Activated naive CD8-positive, alpha-beta T cell (primary cell): ENCODE results near the gene KNDC1.
"Not testable (repeated sequence)": the region's sequence is repeated elsewhere in the genome, so short reads cannot be mapped to it uniquely, and the experiment has no call there.

Source experiments
- H3K27ac Mint-ChIP-seq: one replicate; pipeline ENCODE4 v1.8.0; 2021; ENCODE audit warnings: mixed read lengths
- H3K27me3 Mint-ChIP-seq: one replicate; pipeline ENCODE4 v1.8.0; 2021; ENCODE audit warnings: mixed read lengths
- H3K36me3 Mint-ChIP-seq: one replicate; pipeline ENCODE4 v1.8.0; 2021; ENCODE audit warnings: mixed read lengths
- H3K4me1 Mint-ChIP-seq: one replicate; pipeline ENCODE4 v1.8.0; 2021; ENCODE audit warnings: low read depth, mixed read lengths
- H3K4me3 Mint-ChIP-seq: one replicate; pipeline ENCODE4 v1.8.0; 2021; ENCODE audit warnings: mild to moderate bottlenecking, mixed read lengths
- H3K9me3 Mint-ChIP-seq: one replicate; pipeline ENCODE4 v1.8.0; 2021; ENCODE audit warnings: low read depth, mixed read lengths

Gene KNDC1

GRCh38 chr10:133214468-133215410, 54.7 kb downstream of the KNDC1 start:
- no peaks in the 10 kb centered on the region for H3K9me3 Mint-ChIP-seq
- peaks cover 1% of the 10 kb centered on the region for H3K27me3 Mint-ChIP-seq
- H3K4me3 Mint-ChIP-seq = no peak overlapping the region
- H3K4me1 Mint-ChIP-seq = peaks cover 3% of the 10 kb centered on the region
- no peak overlapping the region for H3K27ac Mint-ChIP-seq
- no peaks in the 10 kb centered on the region for H3K36me3 Mint-ChIP-seq

GRCh38 chr10:133215586-133215985, 55.6 kb downstream of the KNDC1 start:
- no peaks in the 10 kb centered on the region for H3K36me3 Mint-ChIP-seq
- peaks cover 1% of the 10 kb centered on the region for H3K27me3 Mint-ChIP-seq
- no peaks in the 10 kb centered on the region for H3K9me3 Mint-ChIP-seq
- no peak overlapping the region for H3K27ac Mint-ChIP-seq
- H3K4me1 Mint-ChIP-seq = peaks cover under 1% of the 10 kb centered on the region
- no peak overlapping the region for H3K4me3 Mint-ChIP-seq

- Mint-ChIP-seq H3K9me3 (no peaks in the 10 kb centered on the region), H3K4me3 (no peak overlapping the region), H3K27ac (no peak overlapping the region), H3K27me3 (peaks cover 6% of the 10 kb centered on the region), H3K36me3 (no peaks in the 10 kb centered on the region), H3K4me1 (peaks cover 2% of the 10 kb centered on the region)
Observed at GRCh38 chr10:133216776-133217175, 56.8 kb downstream of the KNDC1 start.

GRCh38 chr10:133217800-133218589, 58.0 kb downstream of the KNDC1 start:
- Mint-ChIP-seq H3K36me3 (no peaks in the 10 kb centered on the region), H3K4me3 (no peak overlapping the region), H3K4me1 (peaks cover 2% of the 10 kb centered on the region), H3K9me3 (no peaks in the 10 kb centered on the region), H3K27ac (no peak overlapping the region), H3K27me3 (peaks cover 6% of the 10 kb centered on the region)

GRCh38 chr10:133218891-133219290, 58.9 kb downstream of the KNDC1 start:
- peaks cover 2% of the 10 kb centered on the region for H3K4me1 Mint-ChIP-seq
- no peaks in the 10 kb centered on the region for H3K9me3 Mint-ChIP-seq
- H3K36me3 Mint-ChIP-seq = no peaks in the 10 kb centered on the region
- no peak overlapping the region for H3K27ac Mint-ChIP-seq
- H3K4me3 Mint-ChIP-seq = no peak overlapping the region
- peaks cover 6% of the 10 kb centered on the region for H3K27me3 Mint-ChIP-seq

GRCh38 chr10:133219782-133220181, 59.8 kb downstream of the KNDC1 start:
- H3K4me3 Mint-ChIP-seq = no peak overlapping the region
- no peak overlapping the region for H3K27ac Mint-ChIP-seq
- peaks cover 2% of the 10 kb centered on the region for H3K4me1 Mint-ChIP-seq
- no peaks in the 10 kb centered on the region for H3K36me3 Mint-ChIP-seq
- no peaks in the 10 kb centered on the region for H3K9me3 Mint-ChIP-seq
- peaks cover 6% of the 10 kb centered on the region for H3K27me3 Mint-ChIP-seq

GRCh38 chr10:133221331-133221730, 61.3 kb downstream of the KNDC1 start:
- no peaks in the 10 kb centered on the region for H3K9me3 Mint-ChIP-seq
- peaks cover 7% of the 10 kb centered on the region for H3K4me1 Mint-ChIP-seq
- H3K36me3 Mint-ChIP-seq = no peaks in the 10 kb centered on the region
- peaks cover 9% of the 10 kb centered on the region for H3K27me3 Mint-ChIP-seq
- H3K4me3 Mint-ChIP-seq = no peak overlapping the region
- no peak overlapping the region for H3K27ac Mint-ChIP-seq

- not testable (repeated sequence) for H3K4me1 Mint-ChIP-seq, H3K27ac Mint-ChIP-seq, H3K4me3 Mint-ChIP-seq, H3K36me3 Mint-ChIP-seq, H3K27me3 Mint-ChIP-seq, H3K9me3 Mint-ChIP-seq
Observed at GRCh38 chr10:133221756-133222155, 61.7 kb downstream of the KNDC1 start.

- Mint-ChIP-seq H3K9me3 (no peaks in the 10 kb centered on the region), H3K27ac (no peak overlapping the region), H3K4me1 (peaks cover 9% of the 10 kb centered on the region), H3K27me3 (peaks cover 13% of the 10 kb centered on the region), H3K4me3 (no peak overlapping the region), H3K36me3 (no peaks in the 10 kb centered on the region)
Observed at GRCh38 chr10:133224076-133224475, 64.1 kb downstream of the KNDC1 start.

GRCh38 chr10:133224756-133225372, 64.8 kb downstream of the KNDC1 start:
- Mint-ChIP-seq H3K9me3 (no peaks in the 10 kb centered on the region), H3K4me3 (no peak overlapping the region), H3K27me3 (peaks cover 17% of the 10 kb centered on the region), H3K27ac (no peak overlapping the region), H3K36me3 (no peaks in the 10 kb centered on the region), H3K4me1 (peaks cover 13% of the 10 kb centered on the region)

- H3K9me3 Mint-ChIP-seq = no peaks in the 10 kb centered on the region
- no peaks in the 10 kb centered on the region for H3K36me3 Mint-ChIP-seq
- peaks cover 17% of the 10 kb centered on the region for H3K27me3 Mint-ChIP-seq
- peaks cover 13% of the 10 kb centered on the region for H3K4me1 Mint-ChIP-seq
- H3K4me3 Mint-ChIP-seq = no peak overlapping the region
- no peak overlapping the region for H3K27ac Mint-ChIP-seq
Observed at GRCh38 chr10:133225707-133226191, 65.7 kb downstream of the KNDC1 start.

- Mint-ChIP-seq H3K4me3 (no peak overlapping the region), H3K27me3 (peaks cover 15% of the 10 kb centered on the region), H3K9me3 (no peaks in the 10 kb centered on the region), H3K4me1 (peaks cover 11% of the 10 kb centered on the region), H3K36me3 (no peaks in the 10 kb centered on the region), H3K27ac (no peak overlapping the region)
Observed at GRCh38 chr10:133226251-133226808, 66.3 kb downstream of the KNDC1 start.

GRCh38 chr10:133227256-133227655, 67.2 kb downstream of the KNDC1 start:
- H3K36me3 Mint-ChIP-seq = no peaks in the 10 kb centered on the region
- no peak overlapping the region for H3K4me3 Mint-ChIP-seq
- H3K4me1 Mint-ChIP-seq = peaks cover 14% of the 10 kb centered on the region
- H3K27ac Mint-ChIP-seq = no peak overlapping the region
- peaks cover 14% of the 10 kb centered on the region for H3K27me3 Mint-ChIP-seq
- H3K9me3 Mint-ChIP-seq = no peaks in the 10 kb centered on the region

GRCh38 chr10:133229265-133230043, 69.4 kb downstream of the KNDC1 start:
- Mint-ChIP-seq H3K27me3 (peaks cover 19% of the 10 kb centered on the region), H3K4me3 (peak overlapping the region; percentile 52), H3K4me1 (peaks cover 14% of the 10 kb centered on the region), H3K27ac (no peak overlapping the region), H3K36me3 (no peaks in the 10 kb centered on the region), H3K9me3 (no peaks in the 10 kb centered on the region)
